ENCODE measurements around the gene AKT1S1.

Gene AKT1S1

GRCh38 chr19:49923055-49924003 lies 46.2 kb upstream of the AKT1S1 start:
- no peaks in the 10 kb centered on the region for H3K9me3 ChIP-seq
- H3K27me3 ChIP-seq, result no peaks in the 10 kb centered on the region
- no peak overlapping the region for H3K4me3 ChIP-seq
- no peak for DNase-seq
- intact Hi-C loops (cut with DNase I; ENCODE audit: low total_unique reads), result no loop called here
- TF ChIP-seq, protein P1, sequence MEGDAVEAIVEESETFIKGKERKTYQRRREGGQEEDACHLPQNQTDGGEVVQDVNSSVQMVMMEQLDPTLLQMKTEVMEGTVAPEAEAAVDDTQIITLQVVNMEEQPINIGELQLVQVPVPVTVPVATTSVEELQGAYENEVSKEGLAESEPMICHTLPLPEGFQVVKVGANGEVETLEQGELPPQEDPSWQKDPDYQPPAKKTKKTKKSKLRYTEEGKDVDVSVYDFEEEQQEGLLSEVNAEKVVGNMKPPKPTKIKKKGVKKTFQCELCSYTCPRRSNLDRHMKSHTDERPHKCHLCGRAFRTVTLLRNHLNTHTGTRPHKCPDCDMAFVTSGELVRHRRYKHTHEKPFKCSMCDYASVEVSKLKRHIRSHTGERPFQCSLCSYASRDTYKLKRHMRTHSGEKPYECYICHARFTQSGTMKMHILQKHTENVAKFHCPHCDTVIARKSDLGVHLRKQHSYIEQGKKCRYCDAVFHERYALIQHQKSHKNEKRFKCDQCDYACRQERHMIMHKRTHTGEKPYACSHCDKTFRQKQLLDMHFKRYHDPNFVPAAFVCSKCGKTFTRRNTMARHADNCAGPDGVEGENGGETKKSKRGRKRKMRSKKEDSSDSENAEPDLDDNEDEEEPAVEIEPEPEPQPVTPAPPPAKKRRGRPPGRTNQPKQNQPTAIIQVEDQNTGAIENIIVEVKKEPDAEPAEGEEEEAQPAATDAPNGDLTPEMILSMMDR (IDR thresholded peaks at IDR 0.05), result no peak
- H3K36me3 ChIP-seq, result peaks cover 16 to 81% (median 45%) of the 10 kb centered on the region in 3 donors
- no peak overlapping the region for H3K27ac ChIP-seq
- H3K4me1 ChIP-seq, result peaks cover 0 to 26% (median 23%) of the 10 kb centered on the region in 4 donors

GRCh38 chr19:49921871-49922795 lies 45.0 kb upstream of the AKT1S1 start:
- intact Hi-C loops (cut with DNase I; ENCODE audit: low total_unique reads), result no loop called here
- TF ChIP-seq, protein P1 (IDR thresholded peaks at IDR 0.05), result no peak
- no peak overlapping the region for H3K4me3 ChIP-seq
- H3K27me3 ChIP-seq, result no peaks in the 10 kb centered on the region
- no peaks in the 10 kb centered on the region for H3K9me3 ChIP-seq
- peaks cover 16 to 87% (median 40%) of the 10 kb centered on the region in 3 donors for H3K36me3 ChIP-seq
- no peak overlapping the region for H3K27ac ChIP-seq
- peaks cover 0 to 14% (median 11%) of the 10 kb centered on the region in 4 donors for H3K4me1 ChIP-seq
- DNase-seq, result no peak

- TF ChIP-seq, protein P1 (IDR thresholded peaks at IDR 0.05), result no peak
- Histone ChIP-seq H3K9me3 (no peaks in the 10 kb centered on the region), H3K36me3 (peaks cover 11 to 91% (median 43%) of the 10 kb centered on the region in 3 donors), H3K27ac (no peak overlapping the region), H3K4me3 (no peak overlapping the region), H3K27me3 (no peaks in the 10 kb centered on the region), H3K4me1 (peaks cover 0 to 10% (median 6%) of the 10 kb centered on the region in 4 donors)
- intact Hi-C loops (cut with DNase I; ENCODE audit: low total_unique reads), result no loop called here
- DNase-seq, result no peak
Measured at GRCh38 chr19:49920624-49921363, 43.6 kb upstream of the AKT1S1 start.

DNA sequence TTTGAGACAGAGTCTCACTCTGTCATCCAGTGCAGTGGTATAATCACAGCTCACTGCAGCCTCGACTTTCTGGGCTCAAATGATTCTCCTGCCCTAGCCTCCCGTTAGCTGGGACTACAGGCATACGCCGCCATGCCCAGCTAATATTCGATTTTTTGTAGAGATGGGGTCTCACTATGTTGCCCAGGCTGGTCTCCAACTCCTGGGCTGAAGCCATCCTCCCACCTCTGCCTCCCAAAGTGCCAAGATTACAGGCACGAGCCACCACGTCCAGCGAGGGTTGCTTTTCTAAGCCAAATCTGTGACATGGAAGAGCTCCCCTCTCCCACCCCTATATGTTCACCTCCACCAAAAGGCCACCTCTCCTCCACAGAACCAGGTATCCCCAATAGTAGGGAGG lies 40.9 kb upstream of the AKT1S1 start:
- Histone ChIP-seq H3K4me1 (no peaks in the 10 kb centered on the region), H3K36me3 (peaks cover 5 to 91% (median 36%) of the 10 kb centered on the region in 3 donors), H3K27me3 (no peaks in the 10 kb centered on the region), H3K27ac (no peak overlapping the region), H3K9me3 (no peaks in the 10 kb centered on the region), H3K4me3 (no peak overlapping the region)
- DNase-seq, result no peak
- TF ChIP-seq, protein P1 (IDR thresholded peaks at IDR 0.05), result no peak
- intact Hi-C loops (cut with DNase I; ENCODE audit: low total_unique reads), result no loop called here

Measured in tibial artery (tissue), 4 donors.